Endothelial cell of umbilical vein (primary cell): ENCODE measurements around the gene PCDHA13. TPM values are rescaled to one million over a fixed set of nuclear protein-coding genes. Genes with fewer than 3 reads are reported as not detected.

ENCODE experiments used
- BruUV-seq: library from RNA; stranded (reverse); fragments of 400-500 nt; replicated peaks from 2 replicates; lab custom pipeline; 2021; lab: Mats Ljungman, UMichigan
- CTCF ChIA-PET: fragments of 300-600, 350-600 bp; sonication (Branson Sonifier 250); formaldehyde crosslinking; loops from one replicate; lab custom pipeline; 2021; ENCODE audit warnings: antibody characterized with exemption, inconsistent platforms; lab: Charles Lee
- POLR2A ChIA-PET: fragments of 300-600, 350-600 bp; sonication (Branson Sonifier 250); formaldehyde crosslinking; loops from one replicate; lab custom pipeline; 2021; ENCODE audit warnings: antibody characterized with exemption, inconsistent platforms; lab: Charles Lee
- DNase-seq: peaks from one replicate; pipeline ENCODE4 v3.0.0-alpha.2; 2011; ENCODE audit warnings: low read depth, low spot score
- FAIRE-seq: peaks from 2 replicates; lab custom pipeline; 2011; peaks lifted over from hg19 to GRCh38; lab: Jason Lieb, UNC
- H2AFZ ChIP-seq: 2 replicates; pipeline ENCODE4 v1.6.0; 2012; ENCODE audit warnings: low read depth, low read length, control low read depth, inconsistent platforms
- H3K27ac ChIP-seq: 2 replicates; pipeline ENCODE4 v1.5.1; 2011; ENCODE audit warnings: low read depth, mild to moderate bottlenecking, control low read depth, low read length, moderate library complexity; ENCODE audit not compliant: insufficient read depth
- H3K27me3 ChIP-seq, 2 experiments: 2 replicates each; pipeline versions ENCODE4 v1.6.0 to v1.6.1; 2011; ENCODE audit warnings: low read length in 2 of 2, mixed read lengths in 1 of 2; ENCODE audit not compliant: control insufficient read depth in 2 of 2, insufficient read depth in 2 of 2
- H3K36me3 ChIP-seq, 2 experiments: 2 replicates in 1 of 2; 3 replicates in 1 of 2; pipeline ENCODE4 v1.5.1; 2011; ENCODE audit warnings: low read length in 2 of 2, mild to moderate bottlenecking in 1 of 2, moderate library complexity in 1 of 2; ENCODE audit not compliant: control insufficient read depth in 2 of 2, insufficient read depth in 2 of 2; ENCODE audit errors: extremely low read depth in 1 of 2
- H3K4me1 ChIP-seq: 3 replicates; pipeline ENCODE4 v1.5.1; 2011; ENCODE audit warnings: mild to moderate bottlenecking, low read length; ENCODE audit not compliant: control insufficient read depth, insufficient read depth; ENCODE audit errors: extremely low read depth
- H3K4me2 ChIP-seq: 2 replicates; pipeline ENCODE4 v1.6.1; 2011; ENCODE audit warnings: low read length, control low read depth, mixed read lengths; ENCODE audit not compliant: insufficient read depth
- H3K4me3 ChIP-seq, 3 experiments: fragments of 200-600 bp in 1 of 3; sonication (generic), shearing (Covaris generic) in 1 of 3; replicated peaks in 1 of 3; 2 replicates each; pipeline ENCODE4 v1.5.1; 2011 to 2016; ENCODE audit warnings: control low read depth in 3 of 3, low read length in 3 of 3, mild to moderate bottlenecking in 2 of 3, inconsistent platforms in 1 of 3, low read depth in 1 of 3, moderate library complexity in 1 of 3; ENCODE audit not compliant: insufficient read depth in 1 of 3
- H3K79me2 ChIP-seq: 2 replicates; pipeline ENCODE4 v1.6.0; 2012; ENCODE audit warnings: low read length, inconsistent platforms; ENCODE audit not compliant: control insufficient read depth, insufficient read depth
- H3K9ac ChIP-seq: replicated peaks from 2 replicates; pipeline ENCODE3; 2011; ENCODE audit warnings: low read length, control low read depth; ENCODE audit not compliant: insufficient read depth; ENCODE audit errors: extremely low read depth
- H3K9me1 ChIP-seq: replicated peaks from 3 replicates; pipeline ENCODE4 v1.6.0; 2011; ENCODE audit warnings: mild to moderate bottlenecking, low read length; ENCODE audit not compliant: control insufficient read depth, insufficient read depth; ENCODE audit errors: extremely low read depth
- H3K9me3 ChIP-seq: replicated peaks from 2 replicates; pipeline ENCODE4 v1.5.1; 2012; ENCODE audit warnings: low read length, inconsistent platforms; ENCODE audit not compliant: control insufficient read depth, insufficient read depth
- H4K20me1 ChIP-seq: replicated peaks from 2 replicates; pipeline ENCODE3; 2011; ENCODE audit warnings: mild to moderate bottlenecking, low read length; ENCODE audit not compliant: control insufficient read depth, insufficient read depth; ENCODE audit errors: extremely low read depth
- CTCF ChIP-seq, 2 donors: IDR thresholded peaks; 1 replicate in 1 of 2; 2 replicates in 1 of 2; pipeline ENCODE4 v1.5.1; 2011; ENCODE audit warnings: low read length in 2 of 2, mild to moderate bottlenecking in 2 of 2, moderate library complexity in 2 of 2, control low read depth in 1 of 2, inconsistent platforms in 1 of 2, low read depth in 1 of 2; ENCODE audit not compliant: insufficient read depth in 1 of 2; ENCODE audit errors: extremely low read depth in 1 of 2
- EZH2 ChIP-seq: IDR thresholded peaks from 2 replicates; pipeline ENCODE4 v1.6.1; 2012; ENCODE audit warnings: borderline replicate concordance, low read depth, mild to moderate bottlenecking, moderate library complexity, low read length, inconsistent platforms; ENCODE audit not compliant: severe bottlenecking
- FOS ChIP-seq: IDR thresholded peaks from 2 replicates; pipeline ENCODE4 v1.6.1; 2011; ENCODE audit warnings: mild to moderate bottlenecking, low read length, moderate library complexity, borderline replicate concordance; ENCODE audit not compliant: insufficient read depth
- GATA2 ChIP-seq: IDR thresholded peaks from 2 replicates; pipeline ENCODE4 v1.7.0; 2011; ENCODE audit warnings: low read depth, mild to moderate bottlenecking, moderate library complexity, mixed read lengths, low read length; ENCODE audit not compliant: insufficient read length, insufficient read depth
- JUN ChIP-seq: IDR thresholded peaks from 2 replicates; pipeline ENCODE4 v1.6.1; 2011; ENCODE audit warnings: borderline replicate concordance, low read depth; ENCODE audit not compliant: insufficient read length, insufficient read depth
- MYC ChIP-seq: IDR thresholded peaks from one replicate; pipeline ENCODE4 v1.6.1; 2011; ENCODE audit warnings: mild to moderate bottlenecking, low read depth, low read length
- POLR2A ChIP-seq: IDR thresholded peaks from 2 replicates; pipeline ENCODE4 v1.6.1; 2012; ENCODE audit warnings: low read depth, mild to moderate bottlenecking, control low read depth, low read length
- POLR2AphosphoS5 ChIP-seq: IDR thresholded peaks from 2 replicates; pipeline ENCODE4 v1.6.1; 2012; ENCODE audit warnings: low read depth, mild to moderate bottlenecking, control low read depth, low read length, moderate library complexity; ENCODE audit not compliant: insufficient read depth
- dilution Hi-C: fragments of 300-500 bp; cut with MboI; formaldehyde crosslinking; loops from one replicate; pipeline ENCODE4 v1.15.0; 2019; ENCODE audit warnings: low sequenced_read_pairs; ENCODE audit not compliant: extremely low pct_ligation_motif_present
- intact Hi-C: fragments of 100-400 bp; cut with micrococcal nuclease; formaldehyde crosslinking; loops from one replicate; pipeline ENCODE4 v1.10.0; 2022
- polyA plus RNA-seq, 4 experiments: library from polyadenylated mRNA; depleted of rRNA in 3 of 4; stranded (reverse) in 3 of 4; unstranded in 1 of 4; fragments of >200 nt; gene quantifications; 2 replicates each; pipeline versions ENCODE4 v1.2.1 to v1.2.3, GENCODE V29; 2011 to 2012; ENCODE audit warnings: missing spikeins in 1 of 4
- total RNA-seq: library from RNA; stranded (reverse); gene quantifications from 2 replicates; pipeline ENCODE4 v1.2.3, GENCODE V29; 2021
- TF ChIP-seq, protein P1 (sequence below): IDR thresholded peaks from 2 replicates; pipeline ENCODE4 v1.6.1; 2011; ENCODE audit not compliant: insufficient read depth, insufficient read length

Gene PCDHA13
- total and polyA plus RNA-seq, 2 donors (not counting 3 experiments of a cell fraction or from before 2014, with no cell fraction given): not detected

DNA sequence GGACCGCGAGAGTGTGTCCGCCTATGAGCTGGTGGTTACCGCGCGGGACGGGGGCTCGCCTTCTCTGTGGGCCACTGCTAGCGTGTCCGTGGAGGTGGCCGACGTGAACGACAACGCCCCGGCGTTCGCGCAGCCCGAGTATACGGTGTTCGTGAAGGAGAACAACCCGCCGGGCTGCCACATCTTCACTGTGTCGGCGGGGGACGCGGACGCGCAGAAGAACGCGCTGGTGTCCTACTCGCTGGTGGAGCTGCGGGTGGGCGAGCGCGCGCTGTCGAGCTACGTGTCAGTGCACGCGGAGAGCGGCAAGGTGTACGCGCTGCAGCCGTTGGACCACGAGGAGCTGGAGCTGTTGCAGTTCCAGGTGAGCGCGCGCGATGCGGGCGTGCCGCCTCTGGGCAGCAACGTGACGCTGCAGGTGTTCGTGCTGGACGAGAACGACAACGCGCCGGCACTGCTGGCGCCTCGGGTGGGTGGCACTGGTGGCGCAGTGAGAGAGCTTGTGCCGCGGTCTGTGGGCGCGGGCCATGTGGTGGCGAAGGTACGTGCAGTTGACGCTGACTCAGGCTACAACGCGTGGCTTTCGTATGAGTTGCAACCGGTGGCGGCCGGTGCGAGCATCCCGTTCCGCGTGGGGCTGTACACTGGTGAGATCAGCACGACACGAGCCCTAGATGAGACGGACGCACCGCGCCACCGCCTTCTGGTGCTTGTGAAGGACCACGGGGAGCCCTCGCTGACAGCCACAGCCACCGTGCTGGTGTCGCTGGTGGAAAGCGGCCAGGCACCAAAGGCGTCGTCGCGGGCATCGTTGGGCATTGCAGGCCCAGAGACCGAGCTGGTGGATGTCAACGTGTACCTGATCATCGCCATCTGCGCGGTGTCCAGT is 46.1 kb upstream of the PCDHA13 start:
- H3K36me3 ChIP-seq: no peaks in the 10 kb centered on the region
- H3K9ac ChIP-seq: no peak overlapping the region
- ChIA-PET POLR2A (no interaction called here), CTCF (no interaction called here)
- H3K4me2 ChIP-seq: no peak overlapping the region
- dilution Hi-C loops (no loop called here), intact Hi-C loops (no loop called here)
- FAIRE-seq (no peak), DNase-seq (no peak)
- BruUV-seq: no TSS peak
- H3K4me3 ChIP-seq: no peak overlapping the region
- H2AFZ ChIP-seq: no peak overlapping the region
- H3K27me3 ChIP-seq: no peaks in the 10 kb centered on the region
- H3K27ac ChIP-seq: no peak overlapping the region
- H4K20me1 ChIP-seq: no peaks in the 10 kb centered on the region
- H3K4me1 ChIP-seq: no peaks in the 10 kb centered on the region
- H3K79me2 ChIP-seq: no peaks in the 10 kb centered on the region
- H3K9me1 ChIP-seq: no peaks in the 10 kb centered on the region
- TF ChIP-seq POLR2AphosphoS5 (no peak), CTCF (IDR thresholded peaks at IDR 0.05; ENCODE audit: extremely low read depth in 1 of 2, insufficient read depth in 1 of 2, low read depth in 1 of 2, low read length in 2 of 2) (no peak), JUN (no peak), FOS (no peak), POLR2A (no peak), MYC (no peak), EZH2 (no peak), GATA2 (no peak)
- TF ChIP-seq, protein P1, sequence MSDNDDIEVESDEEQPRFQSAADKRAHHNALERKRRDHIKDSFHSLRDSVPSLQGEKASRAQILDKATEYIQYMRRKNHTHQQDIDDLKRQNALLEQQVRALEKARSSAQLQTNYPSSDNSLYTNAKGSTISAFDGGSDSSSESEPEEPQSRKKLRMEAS: no peak
- H3K9me3 ChIP-seq: no peaks in the 10 kb centered on the region
